HG02642 (cell line): ENCODE results near the gene RSBN1.

ENCODE experiments used
- ATAC-seq: cut with Tn5 transposase; IDR thresholded peaks from one replicate; pipeline ENCODE4 v1.9.1; 2021; ENCODE audit warnings: mild to moderate bottlenecking; ENCODE audit not compliant: unreplicated experiment, poor library complexity

RSBN1 gene

GRCh38 chr1:113783254-113784103 is 28.8 kb downstream of the RSBN1 start:
- ATAC-seq: peak; percentile 65

GRCh38 chr1:113782406-113782805 is 29.9 kb downstream of the RSBN1 start:
- no peak for ATAC-seq

- ATAC-seq: no peak
Measured at GRCh38 chr1:113780374-113781146, 31.7 kb downstream of the RSBN1 start.

DNA sequence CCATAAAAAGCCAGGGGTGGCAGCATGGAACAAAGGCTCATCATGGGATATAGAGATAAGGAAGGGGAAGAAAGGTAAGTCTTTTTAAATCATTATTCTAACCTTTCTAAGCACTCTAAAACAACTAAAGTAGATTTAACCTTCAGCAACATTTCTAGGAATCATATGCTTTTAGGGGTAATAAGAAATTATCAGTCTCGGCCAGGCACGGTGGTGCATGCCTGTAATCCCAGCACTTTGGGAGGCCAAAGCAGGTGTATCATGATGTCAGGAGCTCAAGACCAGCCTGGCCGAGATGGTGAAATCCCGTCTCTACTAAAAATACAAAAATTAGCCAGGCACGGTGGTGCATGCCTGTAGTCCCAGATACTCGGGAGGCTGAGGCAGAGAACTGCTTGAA is 32.7 kb downstream of the RSBN1 start:
- no peak for ATAC-seq

GRCh38 chr1:113777561-113777960 is 34.7 kb downstream of the RSBN1 start:
- no peak for ATAC-seq

DNA sequence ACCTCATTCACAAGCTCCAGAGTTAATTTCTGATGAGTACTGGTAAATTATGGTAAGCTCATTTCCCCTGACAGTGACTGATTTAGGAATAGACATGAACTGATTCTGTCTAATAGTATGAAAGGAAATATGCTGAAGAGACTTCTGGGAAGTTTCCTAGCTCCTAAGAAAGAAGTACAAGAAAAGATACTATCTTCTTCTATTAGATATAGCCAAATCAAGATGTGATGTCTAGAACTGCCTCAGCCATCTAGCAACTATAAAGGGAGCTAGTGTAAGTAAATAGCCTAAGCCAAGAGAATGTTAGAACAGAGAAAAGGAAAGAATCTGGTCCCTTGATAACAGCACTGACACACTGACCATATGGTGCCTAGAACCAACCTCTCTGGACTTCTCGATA is 42.2 kb downstream of the RSBN1 start:
- no peak for ATAC-seq

DNA sequence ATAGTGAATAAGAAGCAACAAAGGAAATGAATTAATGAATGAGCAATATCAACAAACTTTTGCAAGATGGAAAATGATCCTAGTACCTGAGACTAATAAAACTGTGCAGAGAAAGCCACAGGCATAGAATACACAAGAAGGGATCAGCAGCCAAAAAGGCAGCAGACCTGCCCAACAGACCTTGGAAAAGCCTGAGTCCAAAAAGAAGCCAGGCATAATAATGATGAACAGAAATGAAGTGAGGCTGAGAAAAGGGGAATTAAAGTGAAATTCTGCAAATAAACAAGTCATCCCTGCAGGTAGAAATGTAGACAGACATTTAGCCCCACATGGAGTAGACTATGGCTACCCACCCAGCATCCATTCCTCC is 42.7 kb downstream of the RSBN1 start:
- no peak for ATAC-seq

GRCh38 chr1:113768916-113769600 is 43.2 kb downstream of the RSBN1 start:
- no peak for ATAC-seq

DNA sequence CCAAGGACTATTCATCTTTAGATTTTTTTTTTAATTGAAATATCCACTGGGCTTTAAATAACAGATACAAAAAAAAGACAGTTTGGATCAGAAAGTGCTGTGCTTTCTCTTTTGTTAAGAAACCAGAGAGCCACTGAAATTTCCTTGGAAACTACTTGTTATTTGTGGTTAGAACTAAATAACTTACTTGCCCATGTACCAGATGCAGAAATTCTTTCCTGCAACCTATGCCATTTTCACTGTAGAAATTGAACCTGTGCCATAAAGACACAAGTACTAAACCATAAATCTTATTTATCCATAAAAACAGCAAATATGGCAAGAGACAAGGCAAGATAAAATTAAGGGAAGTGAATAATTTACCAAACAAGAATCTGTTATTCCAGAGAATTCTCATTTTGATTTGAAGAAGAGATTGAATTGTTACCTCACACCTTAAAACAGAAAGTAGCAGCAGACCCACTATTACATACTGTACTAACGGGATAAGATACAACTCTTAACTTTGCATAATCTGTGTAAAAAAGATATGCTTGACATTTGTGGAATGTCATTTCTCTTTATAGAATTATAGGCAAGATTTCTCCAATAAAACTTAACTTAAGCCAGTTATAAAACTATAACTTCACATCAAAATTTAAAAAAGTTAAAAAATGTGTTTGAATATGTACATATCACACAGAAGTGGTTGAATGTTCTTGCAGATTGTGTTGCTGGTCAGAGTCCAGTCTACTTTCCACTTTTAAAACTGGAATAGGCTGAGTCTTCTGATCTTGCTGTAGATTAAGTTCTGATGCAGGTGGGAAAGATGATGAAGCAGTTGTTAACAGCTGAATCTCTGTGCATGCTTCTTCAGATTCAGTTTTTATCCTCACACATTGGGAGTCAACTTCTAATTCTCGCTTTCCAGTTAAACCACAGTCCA is 46.7 kb downstream of the RSBN1 start:
- no peak for ATAC-seq

DNA sequence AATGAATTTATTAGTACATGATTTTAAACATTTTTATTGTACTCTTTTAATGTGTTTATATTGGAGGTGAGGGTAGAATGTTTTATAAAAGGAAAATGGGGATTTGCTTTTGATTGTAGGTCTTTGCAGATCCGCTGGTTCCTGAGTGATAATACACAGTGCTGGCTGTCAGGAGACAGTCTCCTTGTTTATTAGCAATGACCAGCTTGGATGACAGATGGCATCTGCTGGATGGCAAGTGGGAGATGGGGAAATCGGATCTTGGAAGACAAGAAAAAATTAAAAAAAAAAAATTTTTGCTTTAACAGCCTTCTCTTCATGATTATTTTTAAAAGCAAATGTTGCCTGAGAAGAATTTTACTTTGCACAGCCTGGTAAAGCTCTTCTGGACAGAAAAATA is 48.6 kb downstream of the RSBN1 start:
- ATAC-seq: no peak

GRCh38 chr1:113761937-113762336 is 50.3 kb downstream of the RSBN1 start:
- ATAC-seq: no peak

DNA sequence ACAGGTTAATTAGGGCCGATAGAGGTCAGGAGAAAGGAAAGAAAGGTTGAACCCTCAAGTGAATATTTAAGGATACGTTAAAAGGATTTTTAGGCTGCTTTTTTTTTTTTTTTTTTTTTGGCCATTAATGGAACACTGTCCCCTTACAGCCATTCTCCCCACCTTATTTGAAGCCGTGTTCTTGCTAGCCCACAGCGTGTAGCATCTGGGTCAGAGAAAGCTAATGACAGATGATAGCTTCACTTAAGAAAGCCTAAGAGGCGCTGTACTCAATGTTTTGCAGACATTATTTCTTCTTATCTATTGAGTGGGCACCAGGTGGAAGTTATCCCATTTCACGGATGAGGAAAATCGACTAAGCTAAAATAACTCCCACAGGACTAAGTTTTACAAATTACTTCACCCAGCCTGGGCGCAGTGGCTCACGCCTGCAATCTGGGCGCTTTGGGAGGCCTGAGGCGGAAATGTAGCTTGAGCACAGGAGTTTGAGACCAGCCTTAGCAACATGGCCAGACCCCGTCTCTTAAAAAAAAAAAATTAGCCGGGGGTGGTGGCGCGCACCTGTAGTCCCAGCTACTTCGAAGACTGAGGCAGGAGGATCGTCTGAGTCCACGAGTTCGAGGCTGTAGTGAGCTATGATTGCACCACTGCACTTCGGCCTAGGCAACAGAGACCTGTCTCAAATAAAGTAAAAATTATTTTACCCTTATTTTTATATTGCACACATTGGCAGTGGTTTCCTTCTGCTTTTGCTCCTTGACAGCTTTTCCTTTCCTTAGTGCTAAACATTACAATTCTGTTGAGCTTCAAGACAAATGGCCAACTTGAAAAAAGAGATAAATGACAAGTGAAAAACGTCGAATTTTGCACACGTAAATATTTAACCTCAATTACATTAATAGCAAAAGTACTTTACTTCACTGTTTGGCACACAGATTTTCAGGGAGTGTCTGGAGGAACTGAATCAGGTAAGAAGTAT is 51.9 kb downstream of the RSBN1 start:
- ATAC-seq: no peak

- peak; percentile 92 for ATAC-seq
Measured at GRCh38 chr1:113759333-113760101, 52.8 kb downstream of the RSBN1 start, which contains the start of gene PHTF1. PHTF1 (minus strand) TSS chr1:113759486; CDS start chr1:113758703, 783 bp downstream.

- ATAC-seq: peak; percentile 66
Measured at GRCh38 chr1:113758631-113759332, 53.5 kb downstream of the RSBN1 start.

DNA sequence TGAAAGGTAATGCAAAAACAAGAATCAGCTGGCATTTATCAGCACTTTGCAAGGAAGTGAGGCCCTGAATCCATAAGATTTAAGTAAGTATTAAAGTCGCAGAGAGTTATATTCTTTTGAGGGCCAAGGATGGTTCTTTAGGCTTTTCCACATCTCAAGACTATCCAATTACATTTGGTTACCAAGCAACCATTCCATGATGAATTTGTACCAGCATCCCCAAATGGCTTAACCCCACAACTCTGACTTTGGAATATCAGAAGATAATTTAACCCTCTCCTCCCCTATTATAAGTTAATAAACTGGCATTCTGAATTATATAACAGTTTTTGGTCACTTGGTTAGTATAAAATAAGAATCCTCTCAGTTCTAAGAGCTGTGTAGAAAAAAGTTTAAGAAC is 55.8 kb downstream of the RSBN1 start:
- no peak for ATAC-seq

- ATAC-seq: peak; percentile 54
Measured at GRCh38 chr1:113753333-113753732, 58.9 kb downstream of the RSBN1 start.

GRCh38 chr1:113751516-113751915 is 60.8 kb downstream of the RSBN1 start:
- ATAC-seq: no peak
